NCI-H2107 treated with DMSO at 0.1 percent for 48 hours (cell line): Measurements from ENCODE around the gene ZNF493.

Experiments
- DNase-seq: peaks from one replicate; lab custom pipeline; 2025; ENCODE audit not compliant: unreplicated experiment; lab: John Stamatoyannopoulos, UW

The ZNF493 gene

DNA sequence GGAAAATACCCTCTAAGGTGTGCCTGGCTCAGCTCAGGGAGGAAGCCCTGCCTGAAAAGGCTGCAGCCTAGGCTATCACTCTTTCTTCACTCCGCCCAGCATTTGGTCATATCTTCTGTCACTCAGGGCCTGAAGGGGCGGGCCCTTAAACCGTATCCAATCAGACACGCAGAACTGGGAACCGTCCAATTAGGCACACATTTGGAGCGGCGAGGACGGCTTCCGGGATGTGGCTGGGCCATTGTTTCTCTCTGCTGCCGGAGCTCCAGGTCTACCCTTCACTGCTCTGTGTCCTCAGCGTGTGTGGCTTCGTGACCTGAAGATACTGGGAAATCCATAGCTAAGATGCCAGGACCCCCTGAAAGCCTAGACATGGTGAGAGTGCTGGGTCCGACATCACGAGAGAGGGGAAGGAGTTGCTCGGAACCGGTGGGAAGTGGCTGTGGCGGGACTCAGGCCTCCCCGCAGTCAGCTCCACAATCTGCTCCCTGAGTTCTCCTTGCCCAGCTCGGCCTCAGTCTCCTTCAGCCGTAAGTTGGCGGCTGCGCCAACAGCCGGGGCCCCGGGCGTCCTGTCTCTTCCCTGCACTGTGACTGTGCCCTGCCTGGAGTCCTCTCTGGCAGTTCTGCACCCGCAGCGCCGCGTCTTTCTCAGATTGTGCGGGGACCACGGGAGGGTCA lies at the start of gene ZNF493:
ZNF493 (plus strand) TSS at position 241 of the 680 bp plus-strand sequence; CDS start at position 346, 105 bp downstream.
- DNase-seq: peak; percentile 82

DNA sequence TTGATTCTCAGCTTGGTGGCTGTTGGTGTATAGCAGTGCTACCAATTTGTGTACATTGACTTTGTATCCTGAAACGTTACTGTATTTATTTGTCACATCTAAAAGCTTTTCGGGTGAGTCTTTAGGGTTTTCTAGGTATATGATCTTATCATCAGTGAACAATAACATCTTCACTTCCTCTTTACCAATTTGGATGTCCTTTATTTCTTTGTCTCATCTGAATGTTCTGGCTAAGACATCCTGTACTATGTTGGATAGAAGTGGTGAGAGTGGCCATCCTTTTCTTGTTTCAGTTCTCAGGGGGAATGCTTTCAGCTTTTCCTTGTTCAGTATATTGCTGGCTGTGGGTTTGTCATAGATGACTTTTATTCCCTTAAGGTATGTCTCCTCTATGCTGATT lies 44.1 kb upstream of the ZNF493 start:
- DNase-seq: no peak

DNA sequence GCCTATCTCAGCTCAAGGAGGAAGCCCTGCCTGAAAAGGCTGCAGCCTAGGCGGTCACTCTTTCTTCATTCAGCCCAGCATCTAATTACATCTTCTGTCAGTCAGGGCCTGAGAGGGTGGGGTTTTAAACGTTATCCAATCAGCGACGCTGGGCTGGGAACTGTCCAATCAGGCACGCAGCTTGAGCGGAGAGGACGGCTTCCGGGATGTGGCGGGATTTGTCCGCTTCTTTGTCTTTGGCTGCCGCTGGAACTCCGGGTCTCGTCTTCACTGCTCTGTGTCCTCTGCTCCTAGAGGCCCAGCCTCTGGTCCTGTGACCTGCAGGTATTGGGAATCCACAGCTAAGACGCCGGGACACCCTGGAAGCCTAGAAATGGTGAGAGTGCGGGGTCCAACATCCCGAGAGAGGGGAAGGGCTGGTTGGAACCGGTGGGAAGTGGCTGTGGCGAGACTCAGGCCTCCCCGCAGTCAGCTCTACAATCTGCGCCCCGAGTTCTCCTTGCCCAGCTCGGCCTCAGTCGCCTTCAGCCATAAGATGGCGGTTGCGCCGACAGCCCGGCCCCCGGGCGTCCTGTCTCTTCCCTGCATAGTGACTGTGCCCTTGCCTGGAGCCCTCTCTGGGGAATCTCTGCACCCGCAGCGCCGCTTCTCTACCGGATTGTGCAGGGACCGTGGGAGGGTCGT lies 38.0 kb upstream of the ZNF493 start, which contains the start of gene ZNF738:
ZNF738 (plus strand) TSS at position 233 of the 684 bp plus-strand sequence; CDS start at position 374, 141 bp downstream.
- DNase-seq: peak; percentile 90

DNA sequence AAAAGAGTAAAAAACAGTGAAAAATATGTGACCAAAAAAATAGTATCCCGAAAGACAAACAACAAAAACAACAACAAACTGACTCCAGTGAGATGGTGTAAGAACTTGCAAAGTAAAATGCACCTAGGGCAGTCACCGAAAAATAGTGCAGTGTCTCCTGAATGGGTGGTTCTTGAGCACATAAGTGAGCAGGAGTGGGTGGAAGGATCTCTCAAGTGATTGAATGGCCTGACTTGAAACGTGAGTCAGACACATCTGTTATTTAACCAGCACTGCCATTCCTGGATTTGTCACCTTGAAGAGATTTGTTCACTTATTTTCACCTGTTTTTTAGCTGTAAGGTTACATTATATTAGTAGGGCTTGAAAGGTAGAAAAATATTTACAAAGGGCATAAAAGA lies 34.6 kb upstream of the ZNF493 start:
- DNase-seq: no peak

- DNase-seq: no peak
Observed at GRCh38 chr19:21383980-21384582, 12.9 kb upstream of the ZNF493 start.

DNA sequence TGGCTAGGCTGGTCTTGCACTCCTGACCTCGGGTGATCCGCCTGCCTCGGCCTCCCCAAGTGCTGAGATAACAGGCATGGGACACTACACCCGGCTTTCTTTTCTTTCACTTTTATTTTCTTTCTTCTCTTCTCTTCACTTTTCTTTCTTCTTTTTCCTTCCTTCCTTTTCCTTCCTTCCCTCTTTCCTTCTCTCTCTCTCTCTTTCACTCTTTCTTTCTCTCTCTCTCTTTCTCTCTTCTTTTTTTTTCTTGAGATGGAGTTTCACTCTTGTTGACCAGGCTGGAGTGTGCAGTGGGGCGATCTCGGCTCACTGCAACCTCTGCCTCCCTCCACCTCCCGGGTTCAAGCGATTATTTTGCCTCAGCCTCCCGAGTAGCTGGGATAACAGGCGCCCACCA lies 812 bp upstream of the ZNF493 start:
- no peak for DNase-seq

GRCh38 chr19:21398851-21399250 lies 1.9 kb downstream of the ZNF493 start:
- no peak for DNase-seq

DNA sequence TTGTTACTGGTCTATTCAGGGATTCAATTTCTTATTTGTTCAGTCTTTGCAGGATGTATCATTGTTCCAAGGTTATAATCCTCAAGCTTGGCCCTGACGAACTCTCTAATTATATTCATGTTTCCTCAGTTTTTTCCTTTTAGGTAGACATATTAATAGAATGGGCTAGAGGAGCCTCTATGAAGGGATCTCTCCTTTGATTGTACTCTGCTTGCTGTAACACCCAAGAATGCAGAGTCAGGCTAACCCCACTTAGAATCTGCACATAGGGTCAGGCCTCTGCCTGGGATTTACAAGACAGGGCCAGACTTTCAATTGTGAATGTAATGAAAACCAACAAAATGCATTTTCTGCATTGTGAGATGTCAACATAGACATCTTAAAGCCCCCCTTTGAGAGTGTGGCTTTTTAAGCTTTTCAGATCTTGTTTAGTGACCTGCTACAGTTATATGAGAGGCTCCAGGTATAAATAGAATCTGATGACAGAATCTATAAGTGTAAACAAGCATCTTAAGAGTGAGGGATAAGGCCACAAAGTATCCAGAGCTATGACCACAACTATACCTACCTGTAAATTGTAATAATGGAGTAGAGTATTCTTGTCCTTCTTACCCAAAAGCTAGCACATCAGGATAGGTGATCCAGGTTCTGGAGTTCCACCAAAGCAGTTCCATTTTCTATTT lies 5.5 kb downstream of the ZNF493 start:
- no peak for DNase-seq

DNA sequence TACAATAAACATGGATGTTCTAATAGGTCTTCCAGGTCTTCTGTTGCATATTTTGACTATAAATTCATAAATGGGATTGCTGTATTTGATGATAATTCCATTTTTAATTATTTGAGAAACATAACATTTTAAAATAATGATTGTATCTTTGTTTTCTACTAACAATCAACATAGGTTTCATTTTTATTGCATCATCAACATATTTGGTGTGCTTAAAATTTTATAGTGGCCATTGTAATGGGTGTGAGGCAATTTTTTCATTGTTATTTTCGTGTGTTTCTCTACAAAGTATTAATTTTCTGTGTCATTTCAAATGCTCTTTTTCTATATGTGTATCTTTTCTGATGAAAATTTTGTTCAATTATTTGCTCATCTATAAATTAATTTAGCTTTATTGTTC lies 13.2 kb downstream of the ZNF493 start:
- no peak for DNase-seq

DNA sequence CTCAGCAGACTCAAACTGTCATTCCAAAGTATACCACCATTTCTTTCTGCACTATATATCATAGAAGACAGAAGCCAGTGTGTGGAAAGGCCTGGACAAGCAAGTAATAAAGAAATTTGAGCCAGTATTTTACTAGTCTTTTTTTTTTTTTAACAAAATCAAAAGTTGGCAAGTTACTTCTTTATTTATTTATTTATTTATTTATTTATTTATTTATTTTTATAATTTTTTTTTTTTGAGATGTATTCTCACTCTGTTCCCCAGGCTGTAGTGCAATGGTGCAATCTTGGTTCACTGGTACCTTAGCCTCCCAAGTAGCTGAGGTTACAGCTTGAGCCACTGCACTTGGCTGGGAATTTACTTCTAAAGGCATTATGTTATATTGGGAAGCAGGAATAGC lies 25.3 kb downstream of the ZNF493 start:
- no peak for DNase-seq

GRCh38 chr19:21423057-21424041 lies 26.4 kb downstream of the ZNF493 start:
- no peak for DNase-seq

- no peak for DNase-seq
Observed at GRCh38 chr19:21430675-21431074, 33.7 kb downstream of the ZNF493 start.

DNA sequence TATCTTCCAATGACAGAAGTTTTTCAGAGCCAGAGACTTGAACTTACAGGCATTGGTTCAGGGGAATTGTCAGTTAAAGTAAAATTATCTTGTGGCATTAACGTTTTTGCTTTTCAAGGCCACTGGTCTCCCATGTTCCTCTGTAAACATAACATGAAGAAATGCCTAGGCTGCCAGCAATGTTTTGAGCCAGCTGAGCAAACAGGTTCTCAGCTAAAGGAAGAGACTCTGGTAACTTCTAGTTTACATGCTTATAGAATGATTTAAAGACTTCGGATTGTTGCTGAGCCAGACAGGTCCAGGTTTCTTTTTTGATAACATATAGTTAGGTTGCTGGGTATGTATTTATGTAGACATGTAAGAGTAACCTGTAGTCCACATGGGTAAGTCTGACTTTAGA lies 35.7 kb downstream of the ZNF493 start:
- no peak for DNase-seq

- no peak for DNase-seq
Observed at GRCh38 chr19:21434516-21434915, 37.6 kb downstream of the ZNF493 start.

DNA sequence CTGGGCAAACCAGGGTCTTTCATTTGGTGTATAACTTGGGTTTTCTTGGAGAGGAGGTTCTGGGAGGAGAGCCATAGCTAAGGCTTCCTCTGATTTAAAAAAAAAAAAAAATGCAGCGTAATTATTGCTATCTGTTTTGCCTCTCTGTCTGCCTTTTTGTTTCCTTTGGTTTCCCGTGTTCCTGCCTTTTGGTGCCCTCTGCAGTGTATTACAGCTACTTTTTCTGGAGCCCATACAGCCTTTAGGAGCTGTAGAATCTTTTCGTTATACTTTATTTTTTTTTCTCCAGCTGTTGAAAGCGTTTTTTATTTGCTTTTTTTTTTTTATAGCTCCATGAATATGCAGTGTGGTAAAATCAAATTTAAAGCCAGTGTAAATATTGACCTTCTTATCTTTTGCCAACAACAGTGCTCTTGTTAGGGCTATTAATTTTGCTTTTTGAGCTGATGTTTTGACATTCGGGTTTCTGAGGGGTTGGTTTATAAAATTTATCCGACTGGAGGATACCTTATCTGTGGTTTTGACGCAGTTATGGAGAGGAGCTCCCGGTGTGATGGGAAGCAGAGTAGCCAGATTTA lies 38.1 kb downstream of the ZNF493 start:
- DNase-seq: no peak

GRCh38 chr19:21439201-21439751 lies 42.3 kb downstream of the ZNF493 start:
- no peak for DNase-seq

- no peak for DNase-seq
Observed at GRCh38 chr19:21440321-21440720, 43.4 kb downstream of the ZNF493 start.

DNA sequence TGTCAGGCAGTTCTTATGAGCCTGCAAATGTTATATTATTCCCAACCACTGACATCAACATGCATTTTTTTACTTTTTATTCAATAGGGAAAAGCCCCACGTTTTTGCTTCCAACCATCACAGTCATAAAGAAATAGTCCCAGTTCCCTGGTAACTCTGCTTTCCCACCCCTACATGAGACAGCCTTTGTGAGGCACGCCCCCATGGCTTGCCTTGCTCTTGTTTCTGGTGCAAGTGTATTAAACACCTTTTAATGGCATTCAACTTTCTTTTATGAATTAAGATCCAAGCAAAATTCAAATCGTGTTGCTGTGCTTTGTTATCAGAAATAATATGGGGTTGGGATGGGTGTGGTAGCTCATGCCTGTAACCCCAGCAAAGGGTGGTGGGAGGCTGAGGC lies 54.3 kb downstream of the ZNF493 start:
- DNase-seq: no peak

GRCh38 chr19:21454901-21455300 lies 58.0 kb downstream of the ZNF493 start:
- DNase-seq: no peak

DNA sequence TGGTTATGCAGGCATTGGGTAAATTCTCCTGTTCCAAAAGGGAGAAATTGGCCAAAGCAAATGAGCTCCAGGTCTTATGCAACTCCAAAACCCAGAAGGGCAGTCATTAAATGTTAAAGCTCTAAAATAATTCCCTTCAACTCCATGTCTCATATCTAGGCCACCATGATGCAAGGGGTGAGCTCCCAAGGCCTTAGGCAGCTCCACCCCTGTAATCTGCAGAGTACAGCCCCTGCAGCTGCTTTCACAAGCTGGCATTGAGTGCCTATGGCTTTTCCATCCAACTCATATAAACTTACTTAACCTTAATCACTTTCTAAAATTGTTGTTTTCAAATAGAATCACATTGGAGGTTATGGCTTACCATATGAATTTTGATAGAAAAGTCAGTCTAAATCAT lies 63.8 kb downstream of the ZNF493 start:
- no peak for DNase-seq
